ENCODE data around the gene ZBTB37. TPM values are rescaled to one million over a fixed set of nuclear protein-coding genes. Genes with fewer than 3 reads are reported as not detected.
"Not testable (repeated sequence)": the region's sequence is repeated elsewhere in the genome, so short reads cannot be mapped to it uniquely, and the experiment has no call there.

The ZBTB37 gene
- total RNA-seq, 2 experiments from 2014 or later, result 11.3 to 12.6 TPM

GRCh38 chr1:173857363-173857917 lies 10.7 kb upstream of the ZBTB37 start:
- H3K9me3 Mint-ChIP-seq, result no peaks in the 10 kb centered on the region
- H3K4me1 Mint-ChIP-seq, result peaks cover 3% of the 10 kb centered on the region
- peaks cover 55% of the 10 kb centered on the region for H3K36me3 Mint-ChIP-seq (ENCODE audit: low read depth)
- peak overlapping the region; percentile 40 for H3K27ac Mint-ChIP-seq
- DNase-seq, result no peak
- H3K27me3 Mint-ChIP-seq, result no peaks in the 10 kb centered on the region
- CTCF ChIA-PET, result no interaction called here
- POLR2A ChIA-PET, result interaction anchor here (1.3 to 2.2 kb wide), 3 partner anchors 11 to 143 kb away, joined by 5 to 11 read pairs (median 5); partner anchors contain the start of genes GAS5, KLHL20 and ZBTB37
- H3K4me3 Mint-ChIP-seq, result no peak overlapping the region

DNA sequence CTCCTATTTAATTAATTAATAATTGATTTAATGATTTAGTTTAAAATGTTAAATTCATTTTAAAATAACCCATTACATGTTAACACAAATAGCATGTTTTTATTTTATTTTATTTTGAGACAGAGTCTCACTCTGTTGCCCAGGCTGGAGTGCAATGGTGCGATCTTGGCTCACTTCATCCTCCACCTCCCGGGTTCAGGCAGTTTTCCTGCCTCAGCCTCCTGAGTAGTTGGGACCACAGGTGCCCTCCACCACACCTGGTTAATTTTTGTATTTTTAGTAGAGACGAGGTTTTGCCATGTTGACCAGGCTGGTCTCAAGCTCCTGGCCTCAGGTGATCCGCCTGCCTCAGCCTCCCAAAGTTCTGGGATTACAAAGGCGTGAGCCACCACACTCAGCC lies 8.6 kb upstream of the ZBTB37 start:
- POLR2A ChIA-PET, result interaction anchor here (1.0 to 2.6 kb wide), 4 partner anchors 8 to 35 kb away, joined by 3 to 8 read pairs (median 6); partner anchors contain the start of genes CENPL, DARS2 and ZBTB37
- not testable (repeated sequence) for H3K4me3 Mint-ChIP-seq, DNase-seq, H3K27me3 Mint-ChIP-seq, H3K9me3 Mint-ChIP-seq, H3K27ac Mint-ChIP-seq
- CTCF ChIA-PET, result interaction anchor here (1.4 kb wide), 1 partner anchor 347 kb away, joined by 3 read pairs; no protein-coding TSS in a partner anchor
- H3K36me3 Mint-ChIP-seq (ENCODE audit: low read depth), result peaks cover 61% of the 10 kb centered on the region
- peaks cover 22% of the 10 kb centered on the region for H3K4me1 Mint-ChIP-seq

DNA sequence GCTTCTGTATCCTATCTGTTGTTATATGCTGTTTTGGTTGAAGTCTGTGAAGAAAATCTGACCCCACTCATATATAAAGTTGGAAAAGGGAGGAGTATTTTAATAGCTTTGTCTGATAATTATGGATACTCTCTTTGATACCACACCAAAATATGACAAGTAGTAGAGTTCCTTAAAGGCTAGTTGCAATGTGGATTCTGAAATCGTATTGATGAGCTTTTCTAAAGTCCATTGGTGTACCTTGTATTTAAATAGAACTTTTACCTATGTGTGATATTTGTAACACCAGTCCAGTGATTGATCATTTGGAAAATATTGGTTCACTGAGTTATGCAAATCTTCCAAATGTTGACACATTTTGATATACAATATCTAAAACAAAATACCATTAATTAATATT lies 8.1 kb upstream of the ZBTB37 start:
- H3K4me3 Mint-ChIP-seq, result no peak overlapping the region
- H3K4me1 Mint-ChIP-seq, result peaks cover 28% of the 10 kb centered on the region
- no peak for DNase-seq
- no peaks in the 10 kb centered on the region for H3K27me3 Mint-ChIP-seq
- ChIA-PET POLR2A (interaction anchor here (0.7 to 2.6 kb wide), 5 partner anchors 8 to 35 kb away, joined by 3 to 8 read pairs (median 5); partner anchors contain the start of genes CENPL, DARS2 and ZBTB37), CTCF (interaction anchor here (1.4 kb wide), 1 partner anchor 347 kb away, joined by 3 read pairs; no protein-coding TSS in a partner anchor)
- no peak overlapping the region for H3K27ac Mint-ChIP-seq
- no peaks in the 10 kb centered on the region for H3K9me3 Mint-ChIP-seq
- H3K36me3 Mint-ChIP-seq (ENCODE audit: low read depth), result peaks cover 63% of the 10 kb centered on the region

GRCh38 chr1:173861731-173862145 lies 6.4 kb upstream of the ZBTB37 start:
- H3K27me3 Mint-ChIP-seq, result no peaks in the 10 kb centered on the region
- H3K4me3 Mint-ChIP-seq, result no peak overlapping the region
- peaks cover 44% of the 10 kb centered on the region for H3K4me1 Mint-ChIP-seq
- POLR2A ChIA-PET, result interaction anchor here (1.2 to 2.6 kb wide), 4 partner anchors 9 to 432 kb away, joined by 3 to 8 read pairs (median 7); partner anchors contain the start of genes CENPL and DARS2
- H3K36me3 Mint-ChIP-seq (ENCODE audit: low read depth), result peaks cover 66% of the 10 kb centered on the region
- no peak for DNase-seq
- peak overlapping the region; percentile 64 for H3K27ac Mint-ChIP-seq
- CTCF ChIA-PET, result no interaction called here
- no peaks in the 10 kb centered on the region for H3K9me3 Mint-ChIP-seq

DNA sequence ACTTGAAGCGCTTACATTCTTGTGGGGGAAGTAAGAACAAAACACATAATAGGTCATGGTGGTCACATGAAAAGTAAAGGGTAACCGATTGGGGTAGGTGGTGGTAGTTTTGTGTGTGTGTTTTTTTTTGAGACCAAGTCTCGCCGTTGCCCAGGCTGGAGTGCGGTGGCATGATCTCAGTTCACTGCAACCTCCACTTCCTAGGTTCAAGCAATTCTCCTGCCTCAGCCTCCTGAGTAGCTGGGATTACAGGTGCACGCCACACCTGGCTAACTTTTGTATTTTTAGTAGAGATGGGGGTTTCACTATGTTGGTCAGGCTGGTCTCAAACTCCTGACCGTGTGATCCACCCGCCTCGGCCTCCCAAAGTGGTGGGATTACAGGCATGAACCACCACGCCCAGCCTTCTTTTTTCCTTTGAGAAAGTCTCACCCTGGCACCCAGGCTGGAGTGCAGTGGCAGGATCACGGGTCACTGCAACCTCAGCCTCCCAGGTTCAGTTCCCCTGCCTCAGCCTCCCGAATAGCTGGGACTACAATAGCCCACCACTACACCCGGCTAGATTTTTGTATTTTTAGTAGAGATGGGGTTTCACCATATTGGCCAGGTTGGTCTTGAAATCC lies 5.9 kb upstream of the ZBTB37 start:
- Mint-ChIP-seq H3K4me1 (peaks cover 46% of the 10 kb centered on the region), H3K36me3 (ENCODE audit: low read depth) (peaks cover 71% of the 10 kb centered on the region), H3K27ac (peak overlapping the region; percentile 64)
- CTCF ChIA-PET, result interaction anchor here (0.6 kb wide), 1 partner anchor 80 kb away, joined by 3 read pairs; no protein-coding TSS in a partner anchor
- DNase-seq, H3K4me3 Mint-ChIP-seq, H3K9me3 Mint-ChIP-seq, H3K27me3 Mint-ChIP-seq: not testable (repeated sequence)
- POLR2A ChIA-PET, result interaction anchor here (1.2 to 2.6 kb wide), 4 partner anchors 8 to 432 kb away, joined by 3 to 8 read pairs (median 7); partner anchors contain the start of genes CENPL and DARS2

- POLR2A ChIA-PET, result interaction anchor here (0.6 to 2.1 kb wide), 4 partner anchors 8 to 386 kb away, joined by 3 to 13 read pairs (median 4); partner anchors contain the start of genes CENPL and DARS2
- no peak for DNase-seq
- H3K4me1 Mint-ChIP-seq, result peaks cover 46% of the 10 kb centered on the region
- no peaks in the 10 kb centered on the region for H3K27me3 Mint-ChIP-seq
- no peaks in the 10 kb centered on the region for H3K9me3 Mint-ChIP-seq
- H3K36me3 Mint-ChIP-seq (ENCODE audit: low read depth), result peaks cover 70% of the 10 kb centered on the region
- no peak overlapping the region for H3K4me3 Mint-ChIP-seq
- H3K27ac Mint-ChIP-seq, result peak overlapping the region; percentile 64
- CTCF ChIA-PET, result interaction anchor here (0.6 to 2.5 kb wide), 4 partner anchors 37 to 432 kb away, joined by 3 to 10 read pairs (median 3); no protein-coding TSS in a partner anchor
These were observed 5.4 kb upstream of the ZBTB37 start for GRCh38 chr1:173862769-173863223.

- Mint-ChIP-seq H3K4me3 (peak overlapping the region; percentile 25), H3K4me1 (peaks cover 46% of the 10 kb centered on the region), H3K27ac (peak overlapping the region; percentile 97), H3K36me3 (ENCODE audit: low read depth) (peaks cover 68% of the 10 kb centered on the region), H3K9me3 (no peaks in the 10 kb centered on the region), H3K27me3 (no peaks in the 10 kb centered on the region)
- no peak for DNase-seq
- CTCF ChIA-PET, result interaction anchor here (0.6 to 2.5 kb wide), 5 partner anchors 38 to 433 kb away, joined by 3 to 10 read pairs (median 3); no protein-coding TSS in a partner anchor
- POLR2A ChIA-PET, result interaction anchor here (0.6 to 2.9 kb wide), 6 partner anchors 12 to 387 kb away, joined by 3 to 13 read pairs (median 10); partner anchors contain the start of genes CENPL, DARS2, KLHL20 and RC3H1
These were observed 4.7 kb upstream of the ZBTB37 start for GRCh38 chr1:173863224-173864161.

DNA sequence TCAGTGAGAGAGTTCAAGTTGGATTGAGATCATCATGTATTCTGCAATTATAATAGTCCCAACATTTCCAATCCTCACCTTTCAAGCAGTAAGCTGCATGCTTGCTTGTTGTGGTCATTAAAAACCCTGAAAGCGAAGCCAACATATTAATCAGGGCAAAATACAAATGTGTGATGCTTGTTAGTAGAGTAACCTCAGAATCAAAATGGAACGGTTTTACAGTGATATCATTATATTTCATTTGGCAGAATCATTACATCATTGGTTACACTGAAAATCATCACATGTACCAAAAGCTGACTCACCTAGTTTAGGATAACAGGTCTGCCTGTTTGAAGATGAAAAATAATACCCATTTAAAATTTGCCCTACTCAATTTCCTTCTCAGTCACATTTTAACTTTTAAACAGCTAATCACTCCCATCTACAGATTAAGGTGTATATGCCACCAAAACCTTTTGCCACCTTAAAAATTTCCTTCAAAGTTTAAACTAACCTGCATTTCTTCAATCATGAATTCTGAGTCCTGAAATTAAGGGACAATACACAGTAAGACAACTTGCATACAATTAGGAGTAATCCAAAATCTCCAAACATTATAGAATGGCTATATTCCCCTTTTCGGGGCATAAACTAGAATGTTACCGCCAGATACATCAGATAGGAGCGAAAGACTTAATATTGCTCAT lies 3.9 kb upstream of the ZBTB37 start:
- H3K27ac Mint-ChIP-seq, result peak overlapping the region; percentile 97
- no peaks in the 10 kb centered on the region for H3K9me3 Mint-ChIP-seq
- POLR2A ChIA-PET, result interaction anchor here (0.6 to 2.9 kb wide), 5 partner anchors 13 to 158 kb away, joined by 3 to 13 read pairs (median 11); partner anchors contain the start of genes CENPL, DARS2, KLHL20 and RC3H1
- H3K27me3 Mint-ChIP-seq, result no peaks in the 10 kb centered on the region
- peak overlapping the region; percentile 92 for H3K4me3 Mint-ChIP-seq
- peaks cover 52% of the 10 kb centered on the region for H3K4me1 Mint-ChIP-seq
- peaks cover 71% of the 10 kb centered on the region for H3K36me3 Mint-ChIP-seq (ENCODE audit: low read depth)
- CTCF ChIA-PET, result interaction anchor here (1.0 to 2.5 kb wide), 4 partner anchors 39 to 434 kb away, joined by 3 to 10 read pairs (median 4); no protein-coding TSS in a partner anchor
- no peak for DNase-seq

DNA sequence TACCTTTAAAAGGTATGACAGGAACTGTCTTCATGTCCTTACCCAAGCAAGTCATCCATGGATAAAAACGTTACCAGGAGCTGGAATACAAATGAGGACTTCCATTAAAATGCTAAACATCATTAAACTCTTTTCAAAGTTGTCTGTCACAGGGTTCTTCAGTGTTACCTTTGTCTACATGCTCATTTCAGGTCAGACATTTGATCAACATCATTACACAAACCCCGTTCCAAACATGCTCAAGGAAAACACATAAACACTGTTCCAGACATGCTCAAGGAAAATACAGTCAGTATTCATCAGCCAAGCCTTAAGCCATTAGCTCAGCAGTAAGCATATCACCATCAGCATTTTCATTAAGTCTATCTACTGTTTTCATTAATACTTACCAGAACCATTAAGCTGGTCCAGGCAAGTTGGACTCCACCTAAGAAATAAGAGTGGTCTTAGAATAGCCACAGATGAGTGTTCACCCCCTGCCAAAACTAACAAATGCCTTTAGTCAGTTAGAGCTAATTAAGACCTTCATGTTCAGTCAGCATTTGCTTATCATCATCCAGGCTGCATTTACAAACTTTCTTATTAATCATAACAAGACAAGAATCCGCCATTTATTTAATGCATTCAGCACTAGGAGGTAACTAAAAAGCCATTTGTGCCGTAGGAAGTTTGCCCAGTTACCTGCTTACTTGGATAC lies 2.6 kb upstream of the ZBTB37 start:
- Mint-ChIP-seq H3K4me3 (peak overlapping the region; percentile 92), H3K27ac (peak overlapping the region; percentile 97), H3K27me3 (no peaks in the 10 kb centered on the region), H3K36me3 (ENCODE audit: low read depth) (peaks cover 67% of the 10 kb centered on the region), H3K9me3 (no peaks in the 10 kb centered on the region), H3K4me1 (peaks cover 64% of the 10 kb centered on the region)
- no peak for DNase-seq
- ChIA-PET POLR2A (interaction anchor here (0.7 to 6.1 kb wide), 11 partner anchors 11 to 436 kb away, joined by 3 to 139 read pairs (median 5); partner anchors contain the start of genes CENPL, DARS2, KLHL20 and RC3H1), CTCF (interaction anchor here (0.8 to 2.5 kb wide), 4 partner anchors 151 to 446 kb away, joined by 3 to 10 read pairs (median 4); partner anchors contain the start of gene KLHL20)

DNA sequence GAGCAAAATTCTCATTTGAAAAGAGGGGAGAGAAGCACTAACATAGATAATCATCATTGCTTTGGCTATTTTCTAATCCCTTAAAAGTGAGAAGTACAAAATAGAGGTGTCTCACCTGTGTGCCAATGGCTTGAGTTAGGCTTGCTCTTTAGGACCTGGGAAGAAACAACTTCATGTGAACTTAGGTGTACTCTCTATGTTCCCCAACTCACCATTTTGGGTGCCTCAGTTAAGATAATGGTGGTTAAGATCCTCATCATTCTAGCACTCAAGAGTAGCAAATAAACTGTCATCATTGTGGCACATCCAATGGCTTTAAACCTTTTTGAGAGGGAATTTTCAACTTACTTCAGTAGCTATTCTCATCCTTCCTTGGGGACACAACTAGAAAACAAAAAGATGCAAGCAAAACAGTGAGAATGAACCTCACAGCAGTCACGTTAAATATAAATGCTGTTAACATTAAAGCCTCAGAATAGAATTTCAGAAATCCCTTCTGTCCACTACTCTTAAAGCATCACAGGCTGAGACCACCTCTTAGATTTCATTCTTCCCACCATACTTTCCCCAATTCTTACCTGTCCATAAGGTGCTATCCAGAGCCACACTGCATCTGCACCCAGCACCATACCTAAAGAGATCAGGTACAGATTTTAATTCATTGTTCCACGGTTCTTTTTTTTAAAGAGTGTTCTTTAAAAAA lies 1.6 kb upstream of the ZBTB37 start:
- Mint-ChIP-seq H3K27me3 (no peaks in the 10 kb centered on the region), H3K4me1 (peaks cover 74% of the 10 kb centered on the region), H3K4me3 (peak overlapping the region; percentile 92), H3K36me3 (ENCODE audit: low read depth) (peaks cover 72% of the 10 kb centered on the region), H3K27ac (peak overlapping the region; percentile 97), H3K9me3 (no peaks in the 10 kb centered on the region)
- ChIA-PET POLR2A (interaction anchor here (0.7 to 6.1 kb wide), 7 partner anchors 15 to 1134 kb away, joined by 3 to 139 read pairs (median 11); partner anchors contain the start of genes CENPL, DARS2 and KLHL20), CTCF (interaction anchor here (0.8 kb wide), 1 partner anchor 152 kb away, joined by 3 read pairs; the partner anchor contains the start of gene KLHL20)
- DNase-seq, result no peak

Measured in activated CD4-positive, alpha-beta memory T cell treated with anti-CD3 and anti-CD28 coated beads, Interleukin-2, amount 10 ng/mL, durations not matched to agents 7 days and 5 days (primary cell).